Neural progenitor cell (in vitro differentiated cells): Measurements from ENCODE around the gene DNAJC3.

Experiments used
- CTCF ChIP-seq: fragments of 200-600 bp; sonication (generic); IDR thresholded peaks from 2 replicates; pipeline ENCODE4 v1.5.1; 2017; ENCODE audit warnings: antibody characterized with exemption, mild to moderate bottlenecking
- EZH2 ChIP-seq: fragments of 200-600 bp; sonication (generic); IDR thresholded peaks from 2 replicates; pipeline ENCODE4 v1.6.1; 2017; ENCODE audit warnings: antibody characterized with exemption, mild to moderate bottlenecking, moderate library complexity

GRCh38 chr13:95706356-95706755, 29.4 kb downstream of the DNAJC3 start:
- TF ChIP-seq EZH2: no peak
- no peak for TF ChIP-seq CTCF
